ENCODE results near the gene P4HA2.

GRCh38 chr5:132260051-132260450, 32.4 kb upstream of the P4HA2 start:
- TF ChIP-seq POLR2A (IDR thresholded peaks at IDR 0.05) = no peak
- no peak for TF ChIP-seq CTCF (IDR thresholded peaks at IDR 0.05)

Data from Peyer's patch (tissue), 4 donors.